ENCODE data around the gene BACH2.

DNA sequence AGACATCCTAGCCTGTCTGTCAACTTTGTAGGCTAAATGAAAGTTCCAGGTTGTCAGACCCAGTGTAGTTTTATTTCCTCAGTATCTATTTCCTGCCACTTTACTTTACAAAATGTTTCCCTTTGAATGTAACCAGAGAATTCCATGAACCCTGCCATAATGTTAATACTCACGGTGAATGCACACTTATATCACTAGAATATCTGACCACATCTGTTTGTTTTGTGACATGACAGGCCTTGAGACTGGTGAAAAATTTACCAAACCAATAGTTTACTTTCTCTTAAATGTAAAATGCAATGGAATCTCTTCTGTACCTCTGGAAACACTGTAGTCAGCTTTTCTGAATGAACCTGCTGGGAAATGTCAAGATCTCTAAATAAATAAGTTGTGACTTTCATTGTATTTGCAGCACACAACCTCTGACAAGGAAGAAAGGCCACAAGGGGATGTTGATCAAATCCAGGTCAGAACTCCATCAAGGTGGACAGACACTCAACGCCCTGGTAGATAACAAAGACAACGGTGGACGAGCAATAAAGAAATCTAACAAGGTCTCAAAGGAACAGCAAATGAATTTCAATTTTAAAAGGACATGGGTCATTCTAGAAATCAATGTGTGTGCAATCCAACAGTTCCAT is 59.2 kb downstream of the BACH2 start:
- no peak for TF ChIP-seq POLR2A (IDR thresholded peaks at IDR 0.05)
- TF ChIP-seq, protein P1, sequence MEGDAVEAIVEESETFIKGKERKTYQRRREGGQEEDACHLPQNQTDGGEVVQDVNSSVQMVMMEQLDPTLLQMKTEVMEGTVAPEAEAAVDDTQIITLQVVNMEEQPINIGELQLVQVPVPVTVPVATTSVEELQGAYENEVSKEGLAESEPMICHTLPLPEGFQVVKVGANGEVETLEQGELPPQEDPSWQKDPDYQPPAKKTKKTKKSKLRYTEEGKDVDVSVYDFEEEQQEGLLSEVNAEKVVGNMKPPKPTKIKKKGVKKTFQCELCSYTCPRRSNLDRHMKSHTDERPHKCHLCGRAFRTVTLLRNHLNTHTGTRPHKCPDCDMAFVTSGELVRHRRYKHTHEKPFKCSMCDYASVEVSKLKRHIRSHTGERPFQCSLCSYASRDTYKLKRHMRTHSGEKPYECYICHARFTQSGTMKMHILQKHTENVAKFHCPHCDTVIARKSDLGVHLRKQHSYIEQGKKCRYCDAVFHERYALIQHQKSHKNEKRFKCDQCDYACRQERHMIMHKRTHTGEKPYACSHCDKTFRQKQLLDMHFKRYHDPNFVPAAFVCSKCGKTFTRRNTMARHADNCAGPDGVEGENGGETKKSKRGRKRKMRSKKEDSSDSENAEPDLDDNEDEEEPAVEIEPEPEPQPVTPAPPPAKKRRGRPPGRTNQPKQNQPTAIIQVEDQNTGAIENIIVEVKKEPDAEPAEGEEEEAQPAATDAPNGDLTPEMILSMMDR (IDR thresholded peaks at IDR 0.05), result no peak
- no peak for TF ChIP-seq POLR2AphosphoS5 (IDR thresholded peaks at IDR 0.05)
